D721Med (cell line): ENCODE measurements around the gene TTC38.

Experiments
- DNase-seq: peaks from one replicate; pipeline ENCODE4 v3.0.0; 2011; ENCODE audit warnings: low spot score; ENCODE audit not compliant: insufficient read length
- FAIRE-seq: peaks from 2 replicates; lab custom pipeline; 2011; peaks lifted over from hg19 to GRCh38; lab: Jason Lieb, UNC
- TF ChIP-seq, protein P1 (sequence below): IDR thresholded peaks from 2 replicates; pipeline ENCODE4 v1.5.1; 2012; ENCODE audit warnings: mild to moderate bottlenecking, control low read depth; ENCODE audit not compliant: insufficient read depth; ENCODE audit errors: missing control alignments

Gene TTC38

GRCh38 chr22:46239261-46240048 is 28.4 kb upstream of the TTC38 start:
- FAIRE-seq: no peak
- TF ChIP-seq, protein P1, sequence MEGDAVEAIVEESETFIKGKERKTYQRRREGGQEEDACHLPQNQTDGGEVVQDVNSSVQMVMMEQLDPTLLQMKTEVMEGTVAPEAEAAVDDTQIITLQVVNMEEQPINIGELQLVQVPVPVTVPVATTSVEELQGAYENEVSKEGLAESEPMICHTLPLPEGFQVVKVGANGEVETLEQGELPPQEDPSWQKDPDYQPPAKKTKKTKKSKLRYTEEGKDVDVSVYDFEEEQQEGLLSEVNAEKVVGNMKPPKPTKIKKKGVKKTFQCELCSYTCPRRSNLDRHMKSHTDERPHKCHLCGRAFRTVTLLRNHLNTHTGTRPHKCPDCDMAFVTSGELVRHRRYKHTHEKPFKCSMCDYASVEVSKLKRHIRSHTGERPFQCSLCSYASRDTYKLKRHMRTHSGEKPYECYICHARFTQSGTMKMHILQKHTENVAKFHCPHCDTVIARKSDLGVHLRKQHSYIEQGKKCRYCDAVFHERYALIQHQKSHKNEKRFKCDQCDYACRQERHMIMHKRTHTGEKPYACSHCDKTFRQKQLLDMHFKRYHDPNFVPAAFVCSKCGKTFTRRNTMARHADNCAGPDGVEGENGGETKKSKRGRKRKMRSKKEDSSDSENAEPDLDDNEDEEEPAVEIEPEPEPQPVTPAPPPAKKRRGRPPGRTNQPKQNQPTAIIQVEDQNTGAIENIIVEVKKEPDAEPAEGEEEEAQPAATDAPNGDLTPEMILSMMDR: no peak
- DNase-seq: no peak

GRCh38 chr22:46240073-46240472 is 27.7 kb upstream of the TTC38 start:
- FAIRE-seq (no peak), DNase-seq (no peak)
- TF ChIP-seq, protein P1: no peak

- FAIRE-seq: no peak
- no peak for DNase-seq
- TF ChIP-seq, protein P1: no peak
Observed at GRCh38 chr22:46240506-46240905, 27.3 kb upstream of the TTC38 start.

- TF ChIP-seq, protein P1: no peak
- no peak for FAIRE-seq
Observed at GRCh38 chr22:46240907-46241306, 26.9 kb upstream of the TTC38 start.

DNA sequence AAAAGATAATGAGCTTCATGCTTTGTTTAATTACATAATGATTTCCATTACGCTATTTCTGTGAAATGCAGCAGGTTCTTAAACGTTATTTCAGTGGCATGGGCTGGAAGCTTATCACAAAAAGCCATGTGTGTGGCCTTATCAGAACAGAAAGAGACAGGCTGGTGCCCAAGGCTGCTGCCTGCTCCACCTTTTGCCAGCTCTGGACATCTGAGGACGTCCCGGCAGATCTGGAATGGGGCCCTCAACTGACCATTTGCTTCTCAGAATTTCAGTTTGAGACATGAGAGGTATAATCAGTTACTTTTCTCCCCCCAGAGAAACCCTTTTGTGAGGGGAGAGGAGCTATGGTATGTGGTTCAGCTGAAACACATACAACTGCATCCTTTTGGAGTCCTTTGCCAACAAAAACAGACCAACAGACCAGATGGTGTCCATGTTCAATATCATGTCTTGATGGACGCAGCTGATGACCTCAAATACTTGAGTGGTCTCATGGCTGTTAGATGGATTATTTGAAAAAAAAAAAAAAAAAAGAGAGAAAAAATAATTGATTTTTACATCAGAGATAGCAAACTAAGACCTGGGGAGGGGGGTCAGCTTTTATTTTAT is 26.3 kb upstream of the TTC38 start:
- no peak for DNase-seq
- no peak for FAIRE-seq
- TF ChIP-seq, protein P1: no peak

More at GRCh38 chr22:46240907-46241306, 26.9 kb upstream of the TTC38 start:
- no peak for DNase-seq

DNA sequence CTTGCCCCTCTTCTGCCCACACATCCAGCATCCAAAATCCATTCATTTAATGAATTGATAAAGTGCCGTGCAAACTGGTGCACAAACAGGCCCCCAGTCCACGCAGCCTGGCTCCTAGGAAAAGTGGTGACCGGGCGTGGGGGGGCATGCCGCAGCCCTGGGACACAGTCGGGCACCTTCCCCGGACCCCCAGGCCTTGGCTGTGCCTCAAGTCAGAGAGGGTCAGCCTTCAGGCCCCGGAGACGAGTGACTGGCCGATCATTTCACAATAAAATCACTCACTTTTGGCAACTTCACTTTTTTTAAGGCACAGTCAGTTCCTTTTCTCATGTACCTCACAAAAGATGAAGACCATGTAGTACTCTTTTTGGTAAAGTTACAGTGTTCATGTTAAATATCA is 25.7 kb upstream of the TTC38 start:
- no peak for DNase-seq
- TF ChIP-seq, protein P1: no peak
- no peak for FAIRE-seq

DNA sequence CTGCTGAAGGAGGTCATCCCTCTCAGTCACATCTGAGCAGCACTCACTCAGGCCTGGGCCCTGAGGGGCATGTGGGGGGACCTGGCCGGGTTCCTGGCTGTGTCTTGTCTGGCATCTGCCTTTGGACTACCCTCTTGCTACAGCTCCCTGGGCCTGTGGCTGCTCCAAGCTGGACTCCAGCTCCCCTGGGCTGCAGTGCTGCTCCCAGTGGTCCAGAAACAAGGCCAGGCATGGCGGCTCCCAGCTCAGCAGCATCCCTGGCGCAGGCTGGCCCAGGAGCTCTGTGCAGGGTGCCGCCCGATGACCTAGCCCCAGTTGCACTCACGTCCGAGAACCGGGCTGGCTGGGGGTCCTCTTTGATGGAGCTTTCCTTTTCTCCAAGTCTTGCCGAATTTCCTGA is 23.0 kb upstream of the TTC38 start:
- FAIRE-seq (no peak), DNase-seq (no peak)
- TF ChIP-seq, protein P1: no peak
